H1 (cell line): Measurements from ENCODE around the gene TIMELESS. TPM values are rescaled to one million over a fixed set of nuclear protein-coding genes. Genes with fewer than 3 reads are reported as not detected.

Experiments
- BRCA1 ChIP-seq: IDR thresholded peaks from 2 replicates; pipeline ENCODE4 v1.6.1; 2012; ENCODE audit warnings: low read depth, low read length, improper control_type of control experiment
- CHD2 ChIP-seq: IDR thresholded peaks from 2 replicates; pipeline ENCODE4 v1.6.1; 2012; ENCODE audit warnings: low read length, improper control_type of control experiment
- HDAC2 ChIP-seq, 2 experiments: fragments of 300-600 bp in 1 of 2; sonication (generic) in 1 of 2; IDR thresholded peaks; 2 replicates each; pipeline ENCODE4 v1.6.1; 2011 to 2012; ENCODE audit warnings: low read depth in 2 of 2, low read length in 2 of 2, mild to moderate bottlenecking in 2 of 2, moderate library complexity in 2 of 2, borderline replicate concordance in 1 of 2, inconsistent platforms in 1 of 2
- TAF7 ChIP-seq: optimal IDR thresholded peaks from 2 replicates; pipeline ENCODE3; 2011; ENCODE audit warnings: low read depth, mild to moderate bottlenecking, inconsistent platforms, low read length, moderate library complexity, borderline replicate concordance
- TCF12 ChIP-seq: IDR thresholded peaks from 2 replicates; pipeline ENCODE4 v1.6.1; 2011; ENCODE audit warnings: low read depth, mild to moderate bottlenecking, low read length
- polyA plus RNA-seq, 7 experiments: library from polyadenylated mRNA; depleted of rRNA in 3 of 7; stranded (reverse) in 5 of 7; unstranded in 2 of 7; fragments of >200 nt in 5 of 7; fragments of 200-250 nt in 2 of 7; gene quantifications; 1 replicate in 5 of 7; 2 replicates in 1 of 7; 4 replicates in 1 of 7; pipeline versions ENCODE4 v1.2.1 to v1.2.3, GENCODE V29; 2011 to 2013; ENCODE audit warnings: missing spikeins in 2 of 7, mixed read lengths in 2 of 7
- total RNA-seq: library from RNA; stranded (reverse); fragmentation: NEBNext Ultra II Directional; extraction: Animal tissue kit (Norgen Biotek cat#: 25700); gene quantifications from 2 replicates; pipeline ENCODE4 v1.2.1, GENCODE V29; 2021
- TF ChIP-seq, protein P1 (sequence below): fragments of 300-600 bp; sonication (generic); IDR thresholded peaks from 2 replicates; pipeline ENCODE4 v1.7.1; 2012; ENCODE audit warnings: low read length, moderate library complexity, mild to moderate bottlenecking, inconsistent platforms; ENCODE audit not compliant: insufficient replicate concordance
- TF ChIP-seq, protein P2 (sequence below): IDR thresholded peaks from 2 replicates; pipeline ENCODE4 v1.6.1; 2012; ENCODE audit warnings: low read length, inconsistent platforms

Gene TIMELESS
- total and polyA plus RNA-seq, 2 of the 8 experiments (the other 6 are each of a cell fraction or from before 2014, with no cell fraction given): 17.1 to 86.7 TPM

DNA sequence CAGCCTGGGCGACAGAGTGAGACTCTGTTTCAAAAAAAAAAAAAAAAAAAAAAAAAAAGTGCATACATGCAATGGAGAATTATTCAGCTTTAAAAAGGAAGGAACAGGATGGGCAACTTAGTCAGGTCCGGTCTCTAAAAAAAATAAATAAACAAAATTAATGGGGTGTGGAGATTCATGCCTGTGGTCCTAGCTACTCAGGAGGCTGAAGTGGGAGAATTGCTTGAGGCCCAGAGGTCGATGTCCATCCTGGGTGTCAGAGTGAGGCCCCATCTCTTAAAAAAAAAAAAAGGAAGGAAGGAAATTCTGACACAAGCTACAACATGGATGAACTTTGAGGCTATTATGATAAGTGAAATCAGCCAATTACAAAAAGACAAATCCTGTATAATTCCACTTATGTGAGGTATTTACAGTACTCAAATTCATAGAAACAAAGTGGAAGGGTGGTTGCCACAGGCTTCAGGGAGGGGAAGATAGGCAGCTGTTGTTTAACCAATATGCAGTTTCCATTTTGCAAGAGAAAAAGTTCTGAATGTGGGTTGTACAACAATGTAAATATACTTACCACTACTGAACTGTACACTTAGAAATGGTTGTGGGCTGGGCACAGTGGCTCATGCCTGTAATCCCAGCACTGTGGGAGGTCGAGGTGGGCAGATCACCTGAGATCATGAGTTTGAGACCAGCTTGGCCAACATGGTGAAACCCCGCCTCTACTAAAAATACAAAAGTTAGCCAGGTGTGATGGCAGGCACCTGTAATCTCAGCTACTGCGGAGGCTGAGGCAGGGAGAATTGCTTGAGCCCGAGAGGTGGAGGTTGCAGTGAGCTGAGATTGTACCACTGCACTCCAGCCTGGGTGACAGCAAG, 74.3 kb downstream of the TIMELESS start (continued):
- TF ChIP-seq, protein P1, sequence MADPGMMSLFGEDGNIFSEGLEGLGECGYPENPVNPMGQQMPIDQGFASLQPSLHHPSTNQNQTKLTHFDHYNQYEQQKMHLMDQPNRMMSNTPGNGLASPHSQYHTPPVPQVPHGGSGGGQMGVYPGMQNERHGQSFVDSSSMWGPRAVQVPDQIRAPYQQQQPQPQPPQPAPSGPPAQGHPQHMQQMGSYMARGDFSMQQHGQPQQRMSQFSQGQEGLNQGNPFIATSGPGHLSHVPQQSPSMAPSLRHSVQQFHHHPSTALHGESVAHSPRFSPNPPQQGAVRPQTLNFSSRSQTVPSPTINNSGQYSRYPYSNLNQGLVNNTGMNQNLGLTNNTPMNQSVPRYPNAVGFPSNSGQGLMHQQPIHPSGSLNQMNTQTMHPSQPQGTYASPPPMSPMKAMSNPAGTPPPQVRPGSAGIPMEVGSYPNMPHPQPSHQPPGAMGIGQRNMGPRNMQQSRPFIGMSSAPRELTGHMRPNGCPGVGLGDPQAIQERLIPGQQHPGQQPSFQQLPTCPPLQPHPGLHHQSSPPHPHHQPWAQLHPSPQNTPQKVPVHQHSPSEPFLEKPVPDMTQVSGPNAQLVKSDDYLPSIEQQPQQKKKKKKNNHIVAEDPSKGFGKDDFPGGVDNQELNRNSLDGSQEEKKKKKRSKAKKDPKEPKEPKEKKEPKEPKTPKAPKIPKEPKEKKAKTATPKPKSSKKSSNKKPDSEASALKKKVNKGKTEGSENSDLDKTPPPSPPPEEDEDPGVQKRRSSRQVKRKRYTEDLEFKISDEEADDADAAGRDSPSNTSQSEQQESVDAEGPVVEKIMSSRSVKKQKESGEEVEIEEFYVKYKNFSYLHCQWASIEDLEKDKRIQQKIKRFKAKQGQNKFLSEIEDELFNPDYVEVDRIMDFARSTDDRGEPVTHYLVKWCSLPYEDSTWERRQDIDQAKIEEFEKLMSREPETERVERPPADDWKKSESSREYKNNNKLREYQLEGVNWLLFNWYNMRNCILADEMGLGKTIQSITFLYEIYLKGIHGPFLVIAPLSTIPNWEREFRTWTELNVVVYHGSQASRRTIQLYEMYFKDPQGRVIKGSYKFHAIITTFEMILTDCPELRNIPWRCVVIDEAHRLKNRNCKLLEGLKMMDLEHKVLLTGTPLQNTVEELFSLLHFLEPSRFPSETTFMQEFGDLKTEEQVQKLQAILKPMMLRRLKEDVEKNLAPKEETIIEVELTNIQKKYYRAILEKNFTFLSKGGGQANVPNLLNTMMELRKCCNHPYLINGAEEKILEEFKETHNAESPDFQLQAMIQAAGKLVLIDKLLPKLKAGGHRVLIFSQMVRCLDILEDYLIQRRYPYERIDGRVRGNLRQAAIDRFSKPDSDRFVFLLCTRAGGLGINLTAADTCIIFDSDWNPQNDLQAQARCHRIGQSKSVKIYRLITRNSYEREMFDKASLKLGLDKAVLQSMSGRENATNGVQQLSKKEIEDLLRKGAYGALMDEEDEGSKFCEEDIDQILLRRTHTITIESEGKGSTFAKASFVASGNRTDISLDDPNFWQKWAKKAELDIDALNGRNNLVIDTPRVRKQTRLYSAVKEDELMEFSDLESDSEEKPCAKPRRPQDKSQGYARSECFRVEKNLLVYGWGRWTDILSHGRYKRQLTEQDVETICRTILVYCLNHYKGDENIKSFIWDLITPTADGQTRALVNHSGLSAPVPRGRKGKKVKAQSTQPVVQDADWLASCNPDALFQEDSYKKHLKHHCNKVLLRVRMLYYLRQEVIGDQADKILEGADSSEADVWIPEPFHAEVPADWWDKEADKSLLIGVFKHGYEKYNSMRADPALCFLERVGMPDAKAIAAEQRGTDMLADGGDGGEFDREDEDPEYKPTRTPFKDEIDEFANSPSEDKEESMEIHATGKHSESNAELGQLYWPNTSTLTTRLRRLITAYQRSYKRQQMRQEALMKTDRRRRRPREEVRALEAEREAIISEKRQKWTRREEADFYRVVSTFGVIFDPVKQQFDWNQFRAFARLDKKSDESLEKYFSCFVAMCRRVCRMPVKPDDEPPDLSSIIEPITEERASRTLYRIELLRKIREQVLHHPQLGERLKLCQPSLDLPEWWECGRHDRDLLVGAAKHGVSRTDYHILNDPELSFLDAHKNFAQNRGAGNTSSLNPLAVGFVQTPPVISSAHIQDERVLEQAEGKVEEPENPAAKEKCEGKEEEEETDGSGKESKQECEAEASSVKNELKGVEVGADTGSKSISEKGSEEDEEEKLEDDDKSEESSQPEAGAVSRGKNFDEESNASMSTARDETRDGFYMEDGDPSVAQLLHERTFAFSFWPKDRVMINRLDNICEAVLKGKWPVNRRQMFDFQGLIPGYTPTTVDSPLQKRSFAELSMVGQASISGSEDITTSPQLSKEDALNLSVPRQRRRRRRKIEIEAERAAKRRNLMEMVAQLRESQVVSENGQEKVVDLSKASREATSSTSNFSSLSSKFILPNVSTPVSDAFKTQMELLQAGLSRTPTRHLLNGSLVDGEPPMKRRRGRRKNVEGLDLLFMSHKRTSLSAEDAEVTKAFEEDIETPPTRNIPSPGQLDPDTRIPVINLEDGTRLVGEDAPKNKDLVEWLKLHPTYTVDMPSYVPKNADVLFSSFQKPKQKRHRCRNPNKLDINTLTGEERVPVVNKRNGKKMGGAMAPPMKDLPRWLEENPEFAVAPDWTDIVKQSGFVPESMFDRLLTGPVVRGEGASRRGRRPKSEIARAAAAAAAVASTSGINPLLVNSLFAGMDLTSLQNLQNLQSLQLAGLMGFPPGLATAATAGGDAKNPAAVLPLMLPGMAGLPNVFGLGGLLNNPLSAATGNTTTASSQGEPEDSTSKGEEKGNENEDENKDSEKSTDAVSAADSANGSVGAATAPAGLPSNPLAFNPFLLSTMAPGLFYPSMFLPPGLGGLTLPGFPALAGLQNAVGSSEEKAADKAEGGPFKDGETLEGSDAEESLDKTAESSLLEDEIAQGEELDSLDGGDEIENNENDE: no peak
- no peak for TF ChIP-seq BRCA1
- no peak for TF ChIP-seq TAF7
- no peak for TF ChIP-seq TCF12
- no peak for TF ChIP-seq CHD2
- TF ChIP-seq HDAC2 (IDR thresholded peaks at IDR 0.05; ENCODE audit: borderline replicate concordance in 1 of 2, low read depth in 2 of 2, low read length in 2 of 2): no peak
- TF ChIP-seq, protein P2, sequence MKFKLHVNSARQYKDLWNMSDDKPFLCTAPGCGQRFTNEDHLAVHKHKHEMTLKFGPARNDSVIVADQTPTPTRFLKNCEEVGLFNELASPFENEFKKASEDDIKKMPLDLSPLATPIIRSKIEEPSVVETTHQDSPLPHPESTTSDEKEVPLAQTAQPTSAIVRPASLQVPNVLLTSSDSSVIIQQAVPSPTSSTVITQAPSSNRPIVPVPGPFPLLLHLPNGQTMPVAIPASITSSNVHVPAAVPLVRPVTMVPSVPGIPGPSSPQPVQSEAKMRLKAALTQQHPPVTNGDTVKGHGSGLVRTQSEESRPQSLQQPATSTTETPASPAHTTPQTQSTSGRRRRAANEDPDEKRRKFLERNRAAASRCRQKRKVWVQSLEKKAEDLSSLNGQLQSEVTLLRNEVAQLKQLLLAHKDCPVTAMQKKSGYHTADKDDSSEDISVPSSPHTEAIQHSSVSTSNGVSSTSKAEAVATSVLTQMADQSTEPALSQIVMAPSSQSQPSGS: no peak
